ENCODE results near the gene SGK2. TPM values are rescaled to one million over a fixed set of nuclear protein-coding genes. Genes with fewer than 3 reads are reported as not detected.

The SGK2 gene
- polyA plus RNA-seq = 10 to 100 TPM; 17.6 to 81.9 (median 28.6) TPM
- long read RNA-seq, donor 1, partial matches to known transcripts = 0 of 1 reads
- long read RNA-seq, donor 1, other reads (novel, unspliced or antisense) = 0 of 1 reads
- long read RNA-seq, donor 2 = 0 reads
- long read RNA-seq, donor 3, partial matches to known transcripts = 0 of 2 reads
- long read RNA-seq, donor 3, other reads (novel, unspliced or antisense) = 0 of 2 reads
- long read RNA-seq, donor 4 = 0 reads
- long read RNA-seq, donor 5, partial matches to known transcripts = 0 of 3 reads
- long read RNA-seq, donor 5, other reads (novel, unspliced or antisense) = 0 of 3 reads
- long read RNA-seq, donor 6 = 0 reads
- long read RNA-seq, donor 7 = 0 reads
- long read RNA-seq, donor 8 = 0 reads
- long read RNA-seq, donor 9, partial matches to known transcripts = 0 of 1 reads
- long read RNA-seq, donor 9, other reads (novel, unspliced or antisense) = 0 of 1 reads
- long read RNA-seq, donor 10, partial matches to known transcripts = 0 of 1 reads
- long read RNA-seq, donor 10, other reads (novel, unspliced or antisense) = 0 of 1 reads

DNA sequence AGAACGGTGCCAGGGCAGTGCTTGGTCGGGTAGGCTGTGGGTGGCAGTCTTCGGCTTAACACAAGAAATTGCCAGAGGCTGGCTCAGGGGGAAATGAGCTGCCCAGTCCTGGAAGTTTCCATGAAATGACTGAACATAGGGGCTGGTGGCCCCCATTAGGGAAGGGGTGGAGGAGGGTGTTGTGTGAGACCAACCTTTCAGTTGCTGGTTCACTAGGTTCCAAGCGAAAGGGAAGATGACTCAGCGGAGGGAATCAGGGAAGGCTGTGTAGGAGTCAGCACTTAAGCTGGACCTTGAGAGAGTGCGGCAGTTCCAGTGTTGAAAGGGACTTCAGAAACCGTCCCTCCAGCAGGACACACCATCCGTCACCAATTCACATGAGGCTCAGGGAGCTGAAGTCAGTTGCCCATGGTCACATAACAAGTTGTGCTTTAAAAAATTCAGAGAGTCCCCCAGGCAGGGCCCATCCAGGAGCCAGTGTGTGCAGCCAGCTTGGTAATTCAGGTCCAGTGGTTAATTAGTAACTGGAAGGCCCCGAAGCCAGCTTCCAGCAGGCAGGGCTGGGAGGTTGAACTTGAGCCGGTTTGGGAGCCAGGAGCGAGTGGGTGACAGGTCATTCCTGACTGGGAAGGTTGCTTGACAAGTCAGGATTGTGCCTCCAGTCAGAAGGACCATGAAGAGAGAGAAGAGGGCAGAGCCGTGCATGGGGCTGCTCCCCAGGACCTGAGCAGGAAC lies at the start of gene SGK2:
TSS of gene SGK2 (plus strand) at position 616 of the 735 bp plus-strand sequence. CDS start 7,469 bp downstream, outside the sequence.
- WGBS, 3 donors = 17 to 59% (median 30%) methylated on average over 12 of the region's 12 CpGs
- Histone ChIP-seq H3K27ac (ENCODE audit: low read depth in 1 of 3, low read length in 2 of 3) (peak within 1 kb of the TSS; percentile 91 to 98 (median 95)), H3K4me3 (ENCODE audit: low read depth in 1 of 3, low read length in 3 of 3) (peak within 1 kb of the TSS in 2 of 3 donors; percentile 20 to 59), H3K36me3 (ENCODE audit: control insufficient read depth in 3 of 3, insufficient read depth in 2 of 3, low read depth in 1 of 3, low read length in 3 of 3) (peaks cover 0 to 2% (median 0%) of the 10 kb centered on the region in 3 donors), H3K4me1 (ENCODE audit: control insufficient read depth in 3 of 3, insufficient read depth in 2 of 3, low read depth in 1 of 3, low read length in 2 of 3) (peaks cover 0 to 41% (median 2%) of the 10 kb centered on the region in 3 donors), H3K27me3 (ENCODE audit: control insufficient read depth in 3 of 3, insufficient read depth in 3 of 3, low read length in 3 of 3) (no peaks in the 10 kb centered on the region), H3K9me3 (ENCODE audit: control insufficient read depth in 2 of 2, insufficient read depth in 1 of 2, low read depth in 1 of 2, low read length in 1 of 2) (no peaks in the 10 kb centered on the region)
- peak; percentile 93 to 95 for DNase-seq
- no peak for FAIRE-seq

DNA sequence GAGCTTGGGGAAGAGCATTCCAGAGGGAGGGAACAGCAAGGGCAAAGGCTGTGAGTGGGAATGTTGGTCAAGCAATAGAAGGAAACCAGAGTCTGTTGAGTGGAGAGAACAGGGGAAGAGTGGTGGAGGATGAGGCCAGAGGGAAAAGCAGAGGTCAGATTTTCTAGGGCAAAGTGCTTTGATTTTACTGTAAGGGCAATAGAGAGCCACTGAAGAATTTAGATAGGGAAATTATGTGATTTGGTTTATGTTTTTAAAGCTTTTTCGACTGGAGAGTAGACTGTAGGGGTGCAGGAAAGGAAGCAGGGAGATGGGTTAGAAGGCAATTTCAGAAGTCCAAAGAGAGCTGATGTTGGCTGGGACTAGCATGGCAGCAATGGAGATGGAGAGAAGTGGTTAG lies 46.9 kb upstream of the SGK2 start:
- Histone ChIP-seq H3K36me3 (ENCODE audit: control insufficient read depth in 3 of 3, insufficient read depth in 2 of 3, low read depth in 1 of 3, low read length in 3 of 3) (no peaks in the 10 kb centered on the region), H3K4me1 (ENCODE audit: control insufficient read depth in 3 of 3, insufficient read depth in 2 of 3, low read depth in 1 of 3, low read length in 2 of 3) (peaks cover 0 to 3% (median 2%) of the 10 kb centered on the region in 3 donors), H3K4me3 (ENCODE audit: low read depth in 1 of 3, low read length in 3 of 3) (no peak overlapping the region), H3K27ac (ENCODE audit: low read depth in 1 of 3, low read length in 2 of 3) (no peak overlapping the region), H3K9me3 (ENCODE audit: control insufficient read depth in 2 of 2, insufficient read depth in 1 of 2, low read depth in 1 of 2, low read length in 1 of 2) (no peaks in the 10 kb centered on the region), H3K27me3 (ENCODE audit: control insufficient read depth in 3 of 3, insufficient read depth in 3 of 3, low read length in 3 of 3) (peaks cover 0 to 21% (median 5%) of the 10 kb centered on the region in 3 donors)
- FAIRE-seq (no peak), DNase-seq (no peak)
- 78 to 86% (median 83%) methylated on average over 1 of the region's 1 CpG for WGBS, 3 donors

- H3K27me3 ChIP-seq (ENCODE audit: control insufficient read depth in 3 of 3, insufficient read depth in 3 of 3, low read length in 3 of 3) = peaks cover 0 to 8% (median 0%) of the 10 kb centered on the region in 3 donors
- no peak for DNase-seq
- WGBS, 3 donors = 52 to 60% (median 59%) methylated on average over 10 of the region's 10 CpGs
- H3K9me3 ChIP-seq (ENCODE audit: control insufficient read depth in 2 of 2, insufficient read depth in 1 of 2, low read depth in 1 of 2, low read length in 1 of 2) = no peaks in the 10 kb centered on the region
- H3K4me1 ChIP-seq (ENCODE audit: control insufficient read depth in 3 of 3, insufficient read depth in 2 of 3, low read depth in 1 of 3, low read length in 2 of 3) = no peaks in the 10 kb centered on the region
- FAIRE-seq = no peak
- peak overlapping the region; percentile 0 to 54 (median 47) for H3K4me3 ChIP-seq (ENCODE audit: low read depth in 1 of 3, low read length in 3 of 3)
- peaks cover 0 to 2% (median 1%) of the 10 kb centered on the region in 3 donors for H3K36me3 ChIP-seq (ENCODE audit: control insufficient read depth in 3 of 3, insufficient read depth in 2 of 3, low read depth in 1 of 3, low read length in 3 of 3)
- peak overlapping the region in 2 of 3 donors; percentile 28 to 66 for H3K27ac ChIP-seq (ENCODE audit: low read depth in 1 of 3, low read length in 2 of 3)
These were observed 45.4 kb upstream of the SGK2 start for GRCh38 chr20:43513372-43513930.

- 49 to 54% (median 51%) methylated on average over 39 of the region's 39 CpGs for WGBS, 3 donors
- FAIRE-seq = no peak
- Histone ChIP-seq H3K27me3 (ENCODE audit: control insufficient read depth in 3 of 3, insufficient read depth in 3 of 3, low read length in 3 of 3) (peaks cover 0 to 2% (median 0%) of the 10 kb centered on the region in 3 donors), H3K27ac (ENCODE audit: low read depth in 1 of 3, low read length in 2 of 3) (peak overlapping the region in 2 of 3 donors; percentile 36 to 74), H3K4me3 (ENCODE audit: low read depth in 1 of 3, low read length in 3 of 3) (peak overlapping the region; percentile 33 to 72 (median 65)), H3K9me3 (ENCODE audit: control insufficient read depth in 2 of 2, insufficient read depth in 1 of 2, low read depth in 1 of 2, low read length in 1 of 2) (no peaks in the 10 kb centered on the region), H3K4me1 (ENCODE audit: control insufficient read depth in 3 of 3, insufficient read depth in 2 of 3, low read depth in 1 of 3, low read length in 2 of 3) (no peaks in the 10 kb centered on the region), H3K36me3 (ENCODE audit: control insufficient read depth in 3 of 3, insufficient read depth in 2 of 3, low read depth in 1 of 3, low read length in 3 of 3) (peaks cover 0 to 2% (median 1%) of the 10 kb centered on the region in 3 donors)
- DNase-seq = peak; percentile 97 to 99
These were observed 44.7 kb upstream of the SGK2 start for GRCh38 chr20:43513931-43514647.

DNA sequence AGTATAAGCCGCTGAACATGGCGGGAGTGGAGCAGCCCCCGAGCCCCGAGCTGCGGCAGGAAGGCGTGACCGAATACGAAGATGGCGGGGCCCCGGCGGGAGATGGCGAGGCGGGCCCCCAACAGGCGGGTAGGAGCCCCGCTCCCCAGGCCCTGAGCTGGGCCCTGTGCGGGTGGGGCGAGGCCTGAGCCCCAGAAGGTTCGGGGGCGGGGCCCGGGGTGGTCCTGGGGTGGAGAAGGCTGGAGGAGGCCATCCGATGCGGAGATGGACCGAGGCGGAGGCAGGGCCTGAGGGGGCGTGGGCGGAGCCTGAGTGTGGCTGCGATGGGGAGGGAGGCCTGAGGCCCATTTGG lies 44.2 kb upstream of the SGK2 start:
- FAIRE-seq (no peak), DNase-seq (no peak)
- WGBS, 3 donors = 34 to 52% (median 43%) methylated on average over 21 to 27 of the region's 27 CpGs
- H3K27me3 ChIP-seq (ENCODE audit: control insufficient read depth in 3 of 3, insufficient read depth in 3 of 3, low read length in 3 of 3) = no peaks in the 10 kb centered on the region
- peak overlapping the region in 2 of 3 donors; percentile 36 to 74 for H3K27ac ChIP-seq (ENCODE audit: low read depth in 1 of 3, low read length in 2 of 3)
- H3K36me3 ChIP-seq (ENCODE audit: control insufficient read depth in 3 of 3, insufficient read depth in 2 of 3, low read depth in 1 of 3, low read length in 3 of 3) = peaks cover 0 to 2% (median 1%) of the 10 kb centered on the region in 3 donors
- no peaks in the 10 kb centered on the region for H3K9me3 ChIP-seq (ENCODE audit: control insufficient read depth in 2 of 2, insufficient read depth in 1 of 2, low read depth in 1 of 2, low read length in 1 of 2)
- peak overlapping the region; percentile 33 to 72 (median 65) for H3K4me3 ChIP-seq (ENCODE audit: low read depth in 1 of 3, low read length in 3 of 3)
- no peaks in the 10 kb centered on the region for H3K4me1 ChIP-seq (ENCODE audit: control insufficient read depth in 3 of 3, insufficient read depth in 2 of 3, low read depth in 1 of 3, low read length in 2 of 3)

DNA sequence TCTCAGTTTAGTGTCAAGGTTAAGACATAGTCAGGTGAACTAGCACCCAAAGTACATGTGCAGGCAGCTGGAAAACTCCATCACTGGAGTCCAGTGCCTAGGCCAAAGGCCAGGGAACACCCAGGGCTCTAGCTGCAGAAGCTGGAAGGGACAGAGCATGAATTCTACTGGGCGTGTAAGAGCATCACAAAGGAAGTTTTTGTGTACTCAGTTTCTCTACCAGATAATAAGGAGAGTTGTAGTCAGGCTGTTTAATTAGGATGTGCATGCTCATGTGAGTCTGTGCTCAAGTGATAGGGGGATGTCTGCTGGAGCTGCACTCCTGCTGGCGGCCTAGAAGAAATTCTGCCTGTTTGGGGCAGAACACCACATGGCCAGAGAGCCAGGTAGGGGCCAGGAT lies 43.2 kb upstream of the SGK2 start:
- 68 to 85% (median 79%) methylated on average over 2 of the region's 2 CpGs for WGBS, 3 donors
- Histone ChIP-seq H3K4me1 (ENCODE audit: control insufficient read depth in 3 of 3, insufficient read depth in 2 of 3, low read depth in 1 of 3, low read length in 2 of 3) (no peaks in the 10 kb centered on the region), H3K9me3 (ENCODE audit: control insufficient read depth in 2 of 2, insufficient read depth in 1 of 2, low read depth in 1 of 2, low read length in 1 of 2) (no peaks in the 10 kb centered on the region), H3K27me3 (ENCODE audit: control insufficient read depth in 3 of 3, insufficient read depth in 3 of 3, low read length in 3 of 3) (no peaks in the 10 kb centered on the region), H3K4me3 (ENCODE audit: low read depth in 1 of 3, low read length in 3 of 3) (peak overlapping the region in 1 of 3 donors; percentile 65), H3K36me3 (ENCODE audit: control insufficient read depth in 3 of 3, insufficient read depth in 2 of 3, low read depth in 1 of 3, low read length in 3 of 3) (peaks cover 0 to 2% (median 1%) of the 10 kb centered on the region in 3 donors), H3K27ac (ENCODE audit: low read depth in 1 of 3, low read length in 2 of 3) (no peak overlapping the region)
- DNase-seq (no peak), FAIRE-seq (no peak)

DNA sequence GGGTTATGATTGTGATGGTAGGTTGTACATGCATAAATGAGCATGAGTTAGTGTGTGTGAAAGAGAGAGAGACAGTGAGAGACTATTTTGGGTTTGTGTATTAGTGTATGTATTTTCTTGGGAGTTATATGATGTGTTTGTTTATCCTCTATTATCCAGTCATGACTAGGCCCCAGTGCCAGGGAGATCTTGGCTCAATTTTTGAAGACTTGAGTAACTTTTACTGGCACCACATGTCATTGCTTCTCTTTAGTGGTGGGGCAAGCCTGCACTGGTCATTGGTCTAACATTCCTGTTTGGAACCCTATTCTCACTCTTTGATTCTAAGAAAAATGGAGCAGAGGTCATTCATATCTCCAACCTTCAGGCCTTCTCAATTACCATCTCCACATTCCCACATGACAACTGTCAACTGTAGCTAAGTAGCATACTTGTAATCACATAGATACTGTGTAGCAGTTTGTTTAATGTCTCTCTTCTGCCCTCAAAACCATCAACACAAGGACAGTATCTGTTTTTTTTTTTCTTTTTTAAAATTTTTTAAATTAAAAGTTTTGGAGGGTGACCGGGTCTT lies 42.5 kb upstream of the SGK2 start:
- Histone ChIP-seq H3K27me3 (ENCODE audit: control insufficient read depth in 3 of 3, insufficient read depth in 3 of 3, low read length in 3 of 3) (no peaks in the 10 kb centered on the region), H3K27ac (ENCODE audit: low read depth in 1 of 3, low read length in 2 of 3) (no peak overlapping the region), H3K4me1 (ENCODE audit: control insufficient read depth in 3 of 3, insufficient read depth in 2 of 3, low read depth in 1 of 3, low read length in 2 of 3) (no peaks in the 10 kb centered on the region), H3K36me3 (ENCODE audit: control insufficient read depth in 3 of 3, insufficient read depth in 2 of 3, low read depth in 1 of 3, low read length in 3 of 3) (peaks cover 0 to 2% (median 1%) of the 10 kb centered on the region in 3 donors), H3K9me3 (ENCODE audit: control insufficient read depth in 2 of 2, insufficient read depth in 1 of 2, low read depth in 1 of 2, low read length in 1 of 2) (no peaks in the 10 kb centered on the region), H3K4me3 (ENCODE audit: low read depth in 1 of 3, low read length in 3 of 3) (no peak overlapping the region)
- FAIRE-seq = no peak
- WGBS, 3 donors = 88 to 100% (median 100%) methylated on average over 1 of the region's 1 CpG
- DNase-seq = no peak
